Activated T-cell treated with anti-CD3 and anti-CD28 coated beads, Interleukin-2, amount 50 U/mL, for 24 hours (primary cell): ENCODE results near the gene RSPO1.

Experiments
- DNase-seq: peaks from one replicate; pipeline ENCODE4 v3.0.0-alpha.2; 2020
- H3K27ac Mint-ChIP-seq: 2 replicates; pipeline ENCODE4 v1.8.0; 2020; ENCODE audit warnings: mild to moderate bottlenecking, mixed read lengths
- H3K27me3 Mint-ChIP-seq: 2 replicates; pipeline ENCODE4 v1.8.0; 2020; ENCODE audit warnings: mixed read lengths
- H3K36me3 Mint-ChIP-seq: 2 replicates; pipeline ENCODE4 v1.8.0; 2020; ENCODE audit warnings: low read depth, mixed read lengths
- H3K4me1 Mint-ChIP-seq: 2 replicates; pipeline ENCODE4 v1.8.0; 2020; ENCODE audit warnings: low read depth, mixed read lengths
- H3K4me3 Mint-ChIP-seq: 2 replicates; pipeline ENCODE4 v1.8.0; 2020; ENCODE audit warnings: mild to moderate bottlenecking, moderate library complexity, mixed read lengths
- H3K9me3 Mint-ChIP-seq: 2 replicates; pipeline ENCODE4 v1.8.0; 2020; ENCODE audit warnings: mixed read lengths

Gene RSPO1

GRCh38 chr1:37663426-37664000, 28.8 kb upstream of the RSPO1 start:
- peaks cover 2% of the 10 kb centered on the region for H3K27me3 Mint-ChIP-seq
- H3K4me3 Mint-ChIP-seq = no peak overlapping the region
- no peaks in the 10 kb centered on the region for H3K36me3 Mint-ChIP-seq
- no peaks in the 10 kb centered on the region for H3K4me1 Mint-ChIP-seq
- no peak overlapping the region for H3K27ac Mint-ChIP-seq
- H3K9me3 Mint-ChIP-seq = no peaks in the 10 kb centered on the region
- DNase-seq = no peak

GRCh38 chr1:37662031-37662755, 27.5 kb upstream of the RSPO1 start:
- Mint-ChIP-seq H3K36me3 (no peaks in the 10 kb centered on the region), H3K4me1 (no peaks in the 10 kb centered on the region), H3K9me3 (no peaks in the 10 kb centered on the region), H3K4me3 (no peak overlapping the region), H3K27ac (no peak overlapping the region), H3K27me3 (peaks cover 2% of the 10 kb centered on the region)
- DNase-seq = no peak

GRCh38 chr1:37661401-37661800, 26.7 kb upstream of the RSPO1 start:
- H3K36me3 Mint-ChIP-seq = no peaks in the 10 kb centered on the region
- H3K4me1 Mint-ChIP-seq = no peaks in the 10 kb centered on the region
- no peak for DNase-seq
- peaks cover 3% of the 10 kb centered on the region for H3K27me3 Mint-ChIP-seq
- no peak overlapping the region for H3K4me3 Mint-ChIP-seq
- H3K9me3 Mint-ChIP-seq = no peaks in the 10 kb centered on the region
- H3K27ac Mint-ChIP-seq = no peak overlapping the region

GRCh38 chr1:37660664-37661063, 26.0 kb upstream of the RSPO1 start:
- DNase-seq = no peak
- H3K9me3 Mint-ChIP-seq = no peaks in the 10 kb centered on the region
- H3K4me3 Mint-ChIP-seq = no peak overlapping the region
- no peaks in the 10 kb centered on the region for H3K36me3 Mint-ChIP-seq
- H3K27ac Mint-ChIP-seq = no peak overlapping the region
- H3K4me1 Mint-ChIP-seq = no peaks in the 10 kb centered on the region
- peaks cover 3% of the 10 kb centered on the region for H3K27me3 Mint-ChIP-seq

- H3K36me3 Mint-ChIP-seq = no peaks in the 10 kb centered on the region
- H3K9me3 Mint-ChIP-seq = no peaks in the 10 kb centered on the region
- H3K4me3 Mint-ChIP-seq = no peak overlapping the region
- peaks cover 3% of the 10 kb centered on the region for H3K27me3 Mint-ChIP-seq
- H3K4me1 Mint-ChIP-seq = no peaks in the 10 kb centered on the region
- no peak overlapping the region for H3K27ac Mint-ChIP-seq
- no peak for DNase-seq
Observed at GRCh38 chr1:37658486-37658885, 23.8 kb upstream of the RSPO1 start.

GRCh38 chr1:37657620-37658412, 23.1 kb upstream of the RSPO1 start:
- H3K9me3 Mint-ChIP-seq = no peaks in the 10 kb centered on the region
- H3K36me3 Mint-ChIP-seq = no peaks in the 10 kb centered on the region

GRCh38 chr1:37656881-37657280, 22.2 kb upstream of the RSPO1 start:
- no peaks in the 10 kb centered on the region for H3K9me3 Mint-ChIP-seq
- H3K4me3 Mint-ChIP-seq = no peak overlapping the region
- DNase-seq = no peak
- H3K27ac Mint-ChIP-seq = no peak overlapping the region
- no peaks in the 10 kb centered on the region for H3K36me3 Mint-ChIP-seq
- H3K27me3 Mint-ChIP-seq = peaks cover 3% of the 10 kb centered on the region
- no peaks in the 10 kb centered on the region for H3K4me1 Mint-ChIP-seq

More at GRCh38 chr1:37657620-37658412, 23.1 kb upstream of the RSPO1 start:
- no peak overlapping the region for H3K27ac Mint-ChIP-seq
- H3K27me3 Mint-ChIP-seq = peaks cover 3% of the 10 kb centered on the region
- no peak for DNase-seq
- no peaks in the 10 kb centered on the region for H3K4me1 Mint-ChIP-seq
- no peak overlapping the region for H3K4me3 Mint-ChIP-seq

- no peaks in the 10 kb centered on the region for H3K36me3 Mint-ChIP-seq
Observed at GRCh38 chr1:37656026-37656425, 21.3 kb upstream of the RSPO1 start.

GRCh38 chr1:37655274-37655673, 20.6 kb upstream of the RSPO1 start:
- H3K4me3 Mint-ChIP-seq = no peak overlapping the region
- no peaks in the 10 kb centered on the region for H3K4me1 Mint-ChIP-seq
- no peaks in the 10 kb centered on the region for H3K36me3 Mint-ChIP-seq
- peaks cover 3% of the 10 kb centered on the region for H3K27me3 Mint-ChIP-seq
- H3K9me3 Mint-ChIP-seq = no peaks in the 10 kb centered on the region
- H3K27ac Mint-ChIP-seq = no peak overlapping the region
- no peak for DNase-seq

More at GRCh38 chr1:37656026-37656425, 21.3 kb upstream of the RSPO1 start:
- Mint-ChIP-seq H3K4me1 (no peaks in the 10 kb centered on the region), H3K9me3 (no peaks in the 10 kb centered on the region), H3K27me3 (peaks cover 3% of the 10 kb centered on the region), H3K4me3 (no peak overlapping the region), H3K27ac (no peak overlapping the region)
- DNase-seq = no peak

- H3K4me1 Mint-ChIP-seq = no peaks in the 10 kb centered on the region
- peaks cover 3% of the 10 kb centered on the region for H3K27me3 Mint-ChIP-seq
- no peak overlapping the region for H3K27ac Mint-ChIP-seq
- no peaks in the 10 kb centered on the region for H3K9me3 Mint-ChIP-seq
- no peak for DNase-seq
- no peak overlapping the region for H3K4me3 Mint-ChIP-seq
- no peaks in the 10 kb centered on the region for H3K36me3 Mint-ChIP-seq
Observed at GRCh38 chr1:37653906-37654305, 19.2 kb upstream of the RSPO1 start.

GRCh38 chr1:37652976-37653375, 18.3 kb upstream of the RSPO1 start:
- no peak for DNase-seq
- no peaks in the 10 kb centered on the region for H3K4me1 Mint-ChIP-seq
- H3K27me3 Mint-ChIP-seq = peaks cover 3% of the 10 kb centered on the region
- no peak overlapping the region for H3K27ac Mint-ChIP-seq
- no peaks in the 10 kb centered on the region for H3K36me3 Mint-ChIP-seq
- no peaks in the 10 kb centered on the region for H3K9me3 Mint-ChIP-seq
- H3K4me3 Mint-ChIP-seq = no peak overlapping the region

- Mint-ChIP-seq H3K27me3 (peaks cover 10% of the 10 kb centered on the region), H3K4me3 (no peak overlapping the region), H3K36me3 (no peaks in the 10 kb centered on the region), H3K9me3 (no peaks in the 10 kb centered on the region), H3K27ac (no peak overlapping the region), H3K4me1 (no peaks in the 10 kb centered on the region)
- no peak for DNase-seq
Observed at GRCh38 chr1:37651803-37652202, 17.1 kb upstream of the RSPO1 start.

- H3K27ac Mint-ChIP-seq = no peak overlapping the region
- DNase-seq = no peak
- no peaks in the 10 kb centered on the region for H3K4me1 Mint-ChIP-seq
- H3K27me3 Mint-ChIP-seq = peaks cover 13% of the 10 kb centered on the region
- H3K36me3 Mint-ChIP-seq = no peaks in the 10 kb centered on the region
- H3K9me3 Mint-ChIP-seq = no peaks in the 10 kb centered on the region
- no peak overlapping the region for H3K4me3 Mint-ChIP-seq
Observed at GRCh38 chr1:37650721-37651120, 16.0 kb upstream of the RSPO1 start.

- Mint-ChIP-seq H3K4me1 (no peaks in the 10 kb centered on the region), H3K27me3 (peaks cover 13% of the 10 kb centered on the region), H3K9me3 (no peaks in the 10 kb centered on the region), H3K36me3 (no peaks in the 10 kb centered on the region), H3K4me3 (no peak overlapping the region), H3K27ac (no peak overlapping the region)
- DNase-seq = no peak
Observed at GRCh38 chr1:37650173-37650572, 15.5 kb upstream of the RSPO1 start.

GRCh38 chr1:37647281-37647680, 12.6 kb upstream of the RSPO1 start:
- Mint-ChIP-seq H3K27me3 (peaks cover 27% of the 10 kb centered on the region), H3K9me3 (no peaks in the 10 kb centered on the region), H3K4me3 (no peak overlapping the region), H3K36me3 (no peaks in the 10 kb centered on the region), H3K27ac (no peak overlapping the region), H3K4me1 (no peaks in the 10 kb centered on the region)
- DNase-seq = no peak
